HS-5 (cell line): ENCODE measurements around the gene CNTNAP5.

Source experiments
- DNase-seq: peaks from one replicate; pipeline ENCODE4 v3.0.0-alpha.2; 2012; ENCODE audit warnings: low read depth

The CNTNAP5 gene

DNA sequence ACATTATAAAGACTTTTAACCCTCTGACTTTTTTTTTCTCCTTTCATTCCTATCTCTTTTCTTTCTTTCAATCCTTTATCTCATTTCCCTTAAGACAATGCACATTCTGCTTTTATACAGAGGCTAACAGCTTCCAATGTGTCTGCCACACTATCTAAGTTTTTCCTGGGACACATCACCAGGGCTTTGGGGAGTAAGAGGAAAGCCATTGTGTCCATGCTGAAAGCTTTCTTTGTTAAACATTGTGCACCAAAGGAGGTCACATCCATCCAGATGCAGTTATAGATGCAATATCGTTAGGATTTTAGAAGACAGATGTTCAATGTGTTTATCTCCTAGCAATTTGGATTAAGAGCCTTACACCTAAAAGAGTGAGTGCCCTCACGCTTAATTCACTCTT lies 534.1 kb downstream of the CNTNAP5 start:
- DNase-seq = no peak

DNA sequence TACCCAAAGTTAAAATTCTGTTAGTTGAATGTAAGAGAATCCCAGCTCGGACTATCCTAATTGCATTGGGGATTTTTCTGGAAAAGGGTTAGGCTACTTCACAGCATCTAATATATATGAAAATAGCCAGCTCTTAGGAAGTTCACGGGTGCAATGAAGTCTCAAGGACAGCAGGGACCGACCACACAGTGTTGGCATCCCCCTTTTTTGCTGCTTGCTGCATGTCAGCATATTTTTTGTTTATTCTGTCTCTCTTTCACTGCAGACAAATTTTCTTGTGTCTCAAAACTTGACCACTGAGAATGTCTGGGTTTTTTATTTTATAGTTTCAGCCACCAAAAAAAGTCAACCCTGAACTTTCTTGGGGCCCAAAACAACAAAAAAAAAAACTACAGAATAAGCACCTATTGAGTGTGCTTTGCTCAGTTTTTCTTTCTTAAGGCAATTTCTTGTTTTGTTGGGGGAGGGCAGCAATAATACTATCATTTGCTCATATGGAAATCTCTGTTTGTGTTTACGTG lies 535.6 kb downstream of the CNTNAP5 start:
- no peak for DNase-seq

DNA sequence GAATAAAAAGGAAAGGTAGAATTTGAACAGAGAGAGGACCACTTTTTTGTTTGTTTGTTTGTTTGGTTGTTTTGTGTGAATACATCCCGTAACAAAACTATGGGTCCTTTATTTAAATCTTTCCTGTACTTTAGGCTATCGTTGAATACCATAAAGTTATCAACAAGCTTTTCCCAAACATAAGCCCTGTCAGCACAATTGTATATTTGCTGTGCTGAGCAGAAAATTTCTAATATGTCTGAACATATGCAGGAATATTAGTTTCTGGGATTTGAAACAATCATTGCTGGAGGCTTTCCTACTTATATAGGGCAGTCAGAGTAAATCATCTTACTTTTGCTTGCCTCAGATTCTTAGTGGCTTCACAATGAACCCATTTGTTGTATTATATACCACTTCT lies 536.4 kb downstream of the CNTNAP5 start:
- no peak for DNase-seq

- no peak for DNase-seq
These were observed 538.3 kb downstream of the CNTNAP5 start for GRCh38 chr2:124563426-124563825.

DNA sequence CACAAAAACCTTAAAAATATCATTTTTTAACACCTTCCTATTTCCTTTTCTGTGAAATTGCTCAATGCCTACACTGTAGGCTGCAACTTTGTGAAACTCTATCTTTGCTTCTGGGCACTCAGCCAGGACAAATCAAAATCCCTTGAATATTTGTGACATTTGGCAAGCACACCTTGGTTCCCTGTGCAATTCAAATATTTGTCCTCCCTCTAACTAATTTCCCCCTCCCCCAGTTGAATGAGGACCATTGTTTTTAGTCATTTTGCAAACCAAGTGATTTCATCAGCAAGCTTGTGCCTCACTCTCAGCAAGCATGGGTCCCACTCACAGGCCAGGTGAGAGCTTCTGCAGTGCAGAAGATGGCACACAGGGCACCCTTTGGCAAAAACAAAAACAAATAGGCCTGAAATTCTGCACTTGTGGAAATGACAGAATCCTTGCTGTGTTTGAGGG lies 541.5 kb downstream of the CNTNAP5 start:
- no peak for DNase-seq

GRCh38 chr2:124570872-124571271 lies 545.8 kb downstream of the CNTNAP5 start:
- DNase-seq = no peak

GRCh38 chr2:124571836-124572235 lies 546.7 kb downstream of the CNTNAP5 start:
- no peak for DNase-seq

- no peak for DNase-seq
These were observed 548.0 kb downstream of the CNTNAP5 start for GRCh38 chr2:124572934-124573634.

DNA sequence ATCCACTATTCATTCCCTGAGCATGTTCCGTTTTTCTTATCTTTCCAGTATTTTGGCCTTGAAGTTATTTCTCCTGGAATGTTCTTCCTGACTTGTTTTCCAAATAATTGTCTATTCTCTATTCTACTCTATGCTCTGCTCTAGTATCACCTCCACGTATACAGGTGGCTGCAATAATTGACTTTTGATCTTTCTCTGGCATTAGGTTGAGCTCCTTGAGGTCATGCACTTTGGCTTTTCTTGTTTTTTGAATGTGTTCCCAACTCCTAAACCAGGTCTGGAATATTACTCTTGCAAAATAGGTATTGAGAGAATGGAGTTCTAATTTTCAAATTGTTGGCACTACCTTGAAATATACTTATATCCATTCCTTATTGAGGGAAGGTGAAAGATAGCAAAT lies 550.4 kb downstream of the CNTNAP5 start:
- DNase-seq = no peak

GRCh38 chr2:124580263-124580662 lies 555.2 kb downstream of the CNTNAP5 start:
- no peak for DNase-seq

DNA sequence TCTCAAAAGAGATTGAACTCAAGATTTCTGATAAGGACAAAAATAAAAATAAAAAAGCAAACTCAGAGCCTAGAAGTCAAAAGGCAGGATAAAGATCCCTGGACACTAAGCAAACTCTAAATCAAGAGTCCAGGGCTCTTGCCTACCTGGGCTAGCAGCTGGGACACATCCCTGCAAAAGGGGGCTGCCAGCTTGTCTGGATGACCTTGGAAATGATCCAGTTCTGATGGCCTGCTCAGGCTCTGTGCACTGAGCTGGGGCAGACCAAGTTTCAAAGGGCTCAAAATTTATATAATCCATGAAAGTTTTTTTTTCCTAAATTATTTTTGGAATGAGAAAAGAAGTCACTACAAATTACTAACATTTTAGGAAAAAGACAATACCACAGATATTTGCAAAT lies 557.3 kb downstream of the CNTNAP5 start:
- DNase-seq = no peak

GRCh38 chr2:124584615-124585014 lies 559.5 kb downstream of the CNTNAP5 start:
- no peak for DNase-seq

DNA sequence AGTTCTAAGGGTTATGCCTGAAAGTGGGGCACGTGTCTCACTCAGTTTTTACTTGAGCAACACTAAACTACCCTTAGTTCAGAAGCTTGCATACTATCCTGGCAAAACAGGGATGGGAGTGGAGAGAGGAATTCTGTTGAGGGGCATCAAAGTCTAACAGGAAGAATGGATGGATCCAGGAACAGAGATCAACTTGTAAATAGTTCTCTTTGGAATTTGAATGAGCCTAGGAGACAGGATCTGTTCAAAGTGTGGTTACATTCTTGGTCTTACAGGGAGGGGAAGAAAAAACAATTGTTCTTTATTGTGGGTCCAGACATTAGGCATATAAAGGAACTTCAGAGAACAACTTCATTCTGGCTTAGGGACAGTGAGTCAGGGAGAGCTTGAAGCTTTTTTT lies 560.2 kb downstream of the CNTNAP5 start:
- no peak for DNase-seq

DNA sequence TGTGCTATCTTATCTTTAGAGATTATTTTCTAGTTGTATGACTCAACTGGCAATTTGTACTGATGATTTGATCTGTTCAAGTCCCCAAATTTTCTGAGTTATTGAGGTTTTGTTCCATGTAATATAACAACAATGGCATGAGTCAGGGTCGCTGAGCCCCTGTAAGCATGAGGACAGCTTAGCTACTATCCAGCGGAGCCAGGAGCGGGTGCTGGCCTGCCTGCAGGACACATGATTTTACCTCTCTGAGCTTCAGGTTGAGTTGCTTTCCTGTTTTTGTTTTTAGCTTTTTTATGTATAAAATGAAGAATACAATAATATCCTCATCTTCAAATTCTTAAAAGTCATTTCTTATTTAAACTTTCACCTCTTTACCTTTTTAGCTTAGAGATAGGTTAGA lies 561.1 kb downstream of the CNTNAP5 start:
- no peak for DNase-seq

- DNase-seq = no peak
These were observed 561.7 kb downstream of the CNTNAP5 start for GRCh38 chr2:124586835-124587234.

GRCh38 chr2:124589971-124590370 lies 564.9 kb downstream of the CNTNAP5 start:
- no peak for DNase-seq

GRCh38 chr2:124602759-124603158 lies 577.7 kb downstream of the CNTNAP5 start:
- no peak for DNase-seq

- no peak for DNase-seq
These were observed 579.9 kb downstream of the CNTNAP5 start for GRCh38 chr2:124604940-124605339.

DNA sequence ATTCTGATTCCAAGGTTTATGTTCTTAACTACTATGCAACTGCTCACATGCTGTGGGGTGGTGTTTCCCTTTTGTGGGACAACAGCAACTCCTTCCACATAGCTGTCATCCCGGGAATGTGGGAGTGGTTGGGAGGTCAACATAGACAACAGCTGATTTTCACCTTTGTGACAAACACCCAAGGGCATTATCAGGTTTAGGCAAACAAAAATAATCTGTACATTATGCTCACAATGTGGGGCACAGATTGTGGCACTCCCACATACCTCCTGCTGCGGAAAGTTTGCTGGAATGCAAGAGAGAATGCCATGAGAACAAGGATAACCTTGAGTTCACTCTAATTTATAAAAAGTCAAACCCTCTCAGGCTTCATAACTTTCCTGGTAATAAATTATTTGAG lies 582.6 kb downstream of the CNTNAP5 start:
- no peak for DNase-seq

DNA sequence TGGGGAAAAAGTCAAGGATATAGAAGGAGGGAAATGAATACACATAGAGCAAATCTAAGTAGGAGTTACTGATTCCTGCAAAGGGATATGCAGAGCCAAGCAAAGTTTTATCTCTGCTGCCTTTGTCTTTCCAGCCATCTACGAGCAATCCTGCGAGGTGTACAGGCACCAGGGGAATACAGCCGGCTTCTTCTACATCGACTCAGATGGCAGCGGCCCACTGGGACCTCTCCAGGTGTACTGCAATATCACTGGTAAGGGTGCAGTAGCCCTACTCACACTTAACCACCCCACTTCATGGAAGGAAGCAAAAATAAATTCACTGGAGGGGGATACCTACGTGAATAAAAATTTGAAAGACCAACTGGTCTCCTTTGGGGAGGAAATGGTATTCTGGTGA lies 584.6 kb downstream of the CNTNAP5 start:
- no peak for DNase-seq

GRCh38 chr2:124610141-124610540 lies 585.1 kb downstream of the CNTNAP5 start:
- no peak for DNase-seq

DNA sequence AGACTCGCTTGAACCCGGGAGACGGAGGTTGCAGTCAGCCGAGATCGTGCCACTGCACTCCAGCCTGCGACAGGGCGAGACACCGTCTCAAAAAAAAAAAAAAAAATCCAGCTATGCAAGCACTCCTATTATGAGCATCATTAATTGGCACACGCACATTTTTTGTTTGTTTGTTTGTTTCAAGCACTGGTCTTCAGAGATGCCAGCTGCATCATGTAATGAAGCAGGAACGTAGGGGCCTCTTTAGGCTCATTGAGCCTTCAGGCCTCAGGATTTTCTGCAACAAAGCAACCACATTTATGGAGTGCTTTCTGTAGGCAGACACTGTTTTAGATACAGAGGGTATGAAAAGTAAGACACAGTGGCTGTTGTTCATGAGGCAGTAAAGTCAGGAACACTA lies 585.8 kb downstream of the CNTNAP5 start:
- DNase-seq = no peak

DNA sequence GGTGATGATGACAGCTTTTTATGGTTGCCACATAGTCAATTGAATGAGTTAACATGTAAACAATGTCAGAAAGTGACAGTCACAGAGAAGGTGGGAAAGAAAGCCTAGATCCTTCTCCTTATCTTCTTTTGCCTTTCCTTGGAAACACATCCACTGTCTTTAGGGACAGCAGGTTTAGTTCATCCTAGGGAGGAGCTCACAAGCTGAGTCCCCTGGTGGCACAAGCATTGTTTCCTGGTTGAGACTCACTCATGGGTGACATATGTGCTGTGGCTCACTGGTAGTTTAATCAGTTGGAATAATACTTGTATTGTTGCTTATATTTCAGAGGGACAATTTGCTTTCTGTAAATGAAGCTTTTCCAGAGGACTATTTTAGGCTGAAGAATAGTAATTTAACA lies 598.5 kb downstream of the CNTNAP5 start:
- DNase-seq = no peak

GRCh38 chr2:124625561-124625960 lies 600.5 kb downstream of the CNTNAP5 start:
- DNase-seq = no peak
